NB4 (cell line): ENCODE measurements around the gene ZNF618.
A peak's percentile ranks its signal among the peaks of the same experiment; 100 is the strongest.

ENCODE experiments used
- DNase-seq: peaks from one replicate; pipeline ENCODE4 v3.0.0; 2010; ENCODE audit warnings: low read depth
- H3K4me3 ChIP-seq: one replicate; pipeline ENCODE4 v1.5.1; 2011; ENCODE audit warnings: mild to moderate bottlenecking, low read depth, low read length, moderate library complexity
- CTCF ChIP-seq: IDR thresholded peaks from one replicate; pipeline ENCODE4 v1.5.1; 2012; ENCODE audit warnings: low read depth, low read length
- MYC ChIP-seq: IDR thresholded peaks from 2 replicates; pipeline ENCODE4 v1.6.1; 2011; ENCODE audit warnings: low read depth, low read length
- POLR2A ChIP-seq: IDR thresholded peaks from 2 replicates; pipeline ENCODE4 v1.6.1; 2011; ENCODE audit warnings: mild to moderate bottlenecking; ENCODE audit not compliant: insufficient read length; ENCODE audit errors: extremely low read depth
- TF ChIP-seq, protein P1 (sequence below): IDR thresholded peaks from 2 replicates; pipeline ENCODE4 v1.6.1; 2011; ENCODE audit warnings: low read depth, low read length

ZNF618 gene

GRCh38 chr9:113998525-113999255 is 122.6 kb downstream of the ZNF618 start:
- peak; percentile 15 for DNase-seq
- H3K4me3 ChIP-seq, result no peak overlapping the region
- TF ChIP-seq, protein P1, sequence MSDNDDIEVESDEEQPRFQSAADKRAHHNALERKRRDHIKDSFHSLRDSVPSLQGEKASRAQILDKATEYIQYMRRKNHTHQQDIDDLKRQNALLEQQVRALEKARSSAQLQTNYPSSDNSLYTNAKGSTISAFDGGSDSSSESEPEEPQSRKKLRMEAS, result no peak
- TF ChIP-seq CTCF, result peak; percentile 5

DNA sequence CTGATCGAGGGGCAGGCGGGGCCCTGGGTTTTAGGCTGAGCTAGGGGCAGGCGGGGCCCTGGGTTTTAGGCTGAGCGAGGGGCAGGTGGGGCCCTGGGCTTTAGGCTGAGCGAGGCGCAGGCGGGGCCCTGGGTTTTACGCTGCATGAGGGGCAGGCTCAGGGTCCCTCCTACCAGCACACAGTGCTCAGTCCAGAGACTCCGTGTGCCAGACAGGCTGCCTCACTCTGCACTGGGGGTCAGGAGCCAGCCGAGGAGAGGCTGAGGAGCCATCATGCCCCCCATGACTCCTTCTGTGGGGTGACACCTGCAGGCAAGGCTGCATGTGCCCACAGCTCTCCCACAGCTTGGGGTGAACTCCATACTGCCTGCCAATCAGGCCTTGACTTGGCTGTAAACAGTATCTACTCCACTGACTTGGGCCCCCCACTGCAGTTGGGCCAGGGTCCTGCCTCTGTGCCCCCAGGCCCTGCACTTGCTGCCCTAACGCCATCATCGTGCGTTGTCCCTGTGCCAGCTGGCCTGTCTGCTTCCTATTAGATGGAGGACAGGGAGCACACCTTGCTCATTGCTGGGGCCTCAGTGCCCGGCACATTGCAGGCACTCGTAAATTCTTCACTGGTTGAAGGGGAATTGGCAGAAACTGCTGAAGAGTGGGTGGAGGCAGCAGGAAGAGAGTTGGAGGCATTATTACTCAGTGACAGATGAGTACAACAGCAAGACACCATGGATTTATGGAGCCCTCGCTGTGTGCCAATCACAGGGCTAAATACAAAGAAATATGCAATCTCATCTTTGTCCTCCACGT is 123.3 kb downstream of the ZNF618 start:
- H3K4me3 ChIP-seq, result no peak overlapping the region
- TF ChIP-seq CTCF (no peak), MYC (no peak), POLR2A (no peak)
- TF ChIP-seq, protein P1, result no peak
- DNase-seq, result no peak

DNA sequence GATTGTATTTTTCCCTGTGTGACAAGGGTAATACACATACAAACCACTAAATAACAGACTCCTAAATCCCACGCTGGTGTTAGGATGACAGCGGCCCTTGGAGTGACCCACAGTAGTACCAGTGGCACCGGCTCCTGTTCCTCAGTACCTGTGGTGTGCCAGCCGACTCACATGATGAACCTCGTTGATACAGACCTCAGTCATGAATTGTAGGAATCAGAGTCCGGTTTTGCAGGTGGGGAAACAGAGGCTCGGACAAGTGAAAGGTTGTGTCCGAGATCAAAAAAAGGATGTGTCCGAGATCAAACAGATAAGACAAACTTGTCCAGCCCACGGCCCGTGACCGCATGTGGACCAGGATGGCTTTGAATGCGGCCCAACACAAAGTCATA is 124.0 kb downstream of the ZNF618 start:
- H3K4me3 ChIP-seq, result no peak overlapping the region
- TF ChIP-seq CTCF (no peak), POLR2A (no peak), MYC (no peak)
- TF ChIP-seq, protein P1, result no peak
- no peak for DNase-seq

- no peak overlapping the region for H3K4me3 ChIP-seq
- no peak for TF ChIP-seq CTCF
- no peak for TF ChIP-seq POLR2A
- no peak for TF ChIP-seq MYC
- TF ChIP-seq, protein P1, result no peak
- DNase-seq, result no peak
These were observed 124.7 kb downstream of the ZNF618 start for GRCh38 chr9:114000671-114001409.

- no peak for DNase-seq
- TF ChIP-seq CTCF (no peak), POLR2A (no peak), MYC (no peak)
- TF ChIP-seq, protein P1, result no peak
- no peak overlapping the region for H3K4me3 ChIP-seq
These were observed 125.2 kb downstream of the ZNF618 start for GRCh38 chr9:114001410-114001685.
